Right renal cortex interstitium (tissue), 3 donors: ENCODE data around the gene SMYD5. TPM values are rescaled to one million over a fixed set of nuclear protein-coding genes. Genes with fewer than 3 reads are reported as not detected.

Experiments
- DNase-seq, 3 donors: peaks; one replicate each; pipeline ENCODE4 v3.0.0-alpha.2; 2013; ENCODE audit warnings: low read depth in 3 of 3, low spot score in 2 of 3
- polyA plus RNA-seq, 3 donors: library from polyadenylated mRNA; unstranded; fragments of 120-200 nt; gene quantifications; one replicate each; pipeline ENCODE4 v1.2.1, GENCODE V29; 2013; ENCODE audit not compliant: insufficient read length in 3 of 3

Gene SMYD5
- polyA plus RNA-seq, 3 donors, result 31.4 to 37.4 (median 32.7) TPM

DNA sequence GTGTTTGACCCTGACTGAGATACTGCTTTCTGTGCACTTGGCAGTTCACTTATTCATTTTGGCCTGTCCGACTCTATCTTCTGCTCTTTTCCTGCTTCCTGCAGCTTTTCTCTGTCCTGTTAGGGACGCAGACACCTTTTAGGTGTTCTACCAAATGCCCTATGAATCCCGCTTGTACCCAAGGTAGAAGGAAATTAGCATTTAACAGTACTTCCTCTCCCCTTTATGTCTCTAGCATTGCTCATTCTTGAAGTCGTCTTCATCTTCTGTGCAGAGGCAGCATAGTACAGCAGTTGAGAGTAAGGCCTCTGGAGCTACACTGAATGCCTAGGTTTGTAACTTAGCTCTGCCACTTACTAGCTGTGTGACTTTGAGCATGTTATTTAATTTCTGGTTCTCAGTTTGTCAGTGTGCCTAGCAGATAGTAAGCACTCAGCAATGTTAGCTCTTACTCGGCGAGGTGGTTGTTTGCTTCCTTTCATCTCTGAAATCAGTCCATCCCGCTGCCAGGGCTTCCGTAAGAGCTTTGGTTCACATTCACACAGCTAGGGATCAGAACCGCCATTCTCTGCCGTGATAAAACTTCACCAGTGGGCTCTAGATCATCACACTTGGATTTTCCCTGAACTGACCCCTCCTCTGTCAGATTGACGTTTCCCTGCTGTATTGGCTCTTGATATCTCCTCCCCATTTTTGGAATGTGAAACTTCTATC lies 21.4 kb downstream of the SMYD5 start:
- no peak for DNase-seq

DNA sequence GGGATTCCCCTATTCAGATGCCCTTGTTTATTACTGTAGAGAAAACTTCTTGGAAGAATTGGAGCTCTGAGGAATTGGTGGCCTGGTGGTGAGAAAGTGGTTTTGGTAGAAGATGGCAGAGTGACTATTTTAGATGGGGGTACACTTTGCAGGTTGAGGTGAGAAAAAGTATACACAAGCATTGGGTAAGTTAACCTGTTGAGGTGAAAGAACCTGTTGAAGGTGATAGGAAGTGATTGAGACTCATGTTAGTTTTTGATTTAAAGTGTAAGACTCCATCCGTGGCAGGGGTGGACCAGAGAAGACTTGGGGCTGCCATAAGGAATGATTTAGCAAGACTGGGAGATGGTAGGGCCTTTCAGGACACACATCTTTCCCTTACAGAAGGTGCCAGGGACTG lies 23.1 kb downstream of the SMYD5 start:
- DNase-seq, result no peak

DNA sequence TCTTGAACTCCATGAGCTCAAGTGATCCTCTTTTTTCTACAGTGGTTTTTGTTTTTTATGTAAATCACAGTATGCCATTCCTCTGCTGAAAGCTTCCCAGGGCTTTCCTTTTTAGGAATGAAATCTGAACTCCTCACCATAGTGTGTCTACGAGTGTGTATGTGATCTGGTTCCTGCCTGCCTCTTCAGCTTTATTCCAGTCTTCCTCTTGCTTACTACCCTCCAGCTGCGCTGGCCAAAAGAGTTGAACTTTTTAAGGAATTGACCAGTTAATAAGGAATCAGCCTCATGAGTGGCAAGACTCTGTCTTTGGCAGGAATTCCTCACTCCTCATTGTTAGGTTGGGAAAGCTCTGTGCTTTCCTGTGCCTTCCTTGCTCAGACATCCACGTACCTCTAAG lies 24.1 kb downstream of the SMYD5 start:
- DNase-seq, result no peak

DNA sequence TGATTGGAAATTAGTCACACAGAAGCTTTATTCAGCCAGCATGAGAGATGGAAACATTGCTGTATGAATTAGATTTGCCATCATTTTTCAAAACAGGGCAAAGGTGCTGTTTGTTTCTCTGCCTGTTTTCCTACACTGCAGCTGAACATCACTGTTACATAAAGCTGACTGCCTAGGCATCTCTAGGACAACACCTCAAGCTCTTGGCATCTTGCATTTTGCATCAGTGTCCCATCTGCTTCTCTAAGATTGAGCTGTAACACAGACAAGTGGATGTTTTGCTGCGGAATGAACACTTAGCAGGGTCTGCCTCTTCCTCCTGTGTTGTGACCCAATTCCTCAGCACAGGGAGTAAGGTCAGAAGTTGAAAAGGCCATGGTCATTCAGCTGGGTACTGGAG lies 24.9 kb downstream of the SMYD5 start:
- DNase-seq, result no peak

DNA sequence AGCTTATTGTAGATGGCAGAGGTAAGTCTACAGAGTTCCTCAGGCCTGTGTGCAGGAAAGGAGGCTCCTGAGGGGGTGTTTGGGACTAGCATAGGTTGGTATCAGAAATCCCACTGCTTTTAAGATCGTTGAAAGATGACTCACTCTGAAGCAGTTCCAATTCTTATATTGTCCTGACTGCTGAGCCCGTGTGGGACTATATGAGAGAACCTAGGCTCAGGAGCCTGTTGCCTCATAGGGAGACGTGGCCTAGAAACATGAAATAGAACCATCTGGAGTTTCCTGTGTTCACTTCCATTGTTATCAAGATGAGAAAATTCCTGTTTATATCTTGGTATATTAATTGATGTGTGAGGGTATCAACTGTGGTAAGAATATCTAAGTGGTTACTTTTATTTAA lies 25.7 kb downstream of the SMYD5 start:
- no peak for DNase-seq

DNA sequence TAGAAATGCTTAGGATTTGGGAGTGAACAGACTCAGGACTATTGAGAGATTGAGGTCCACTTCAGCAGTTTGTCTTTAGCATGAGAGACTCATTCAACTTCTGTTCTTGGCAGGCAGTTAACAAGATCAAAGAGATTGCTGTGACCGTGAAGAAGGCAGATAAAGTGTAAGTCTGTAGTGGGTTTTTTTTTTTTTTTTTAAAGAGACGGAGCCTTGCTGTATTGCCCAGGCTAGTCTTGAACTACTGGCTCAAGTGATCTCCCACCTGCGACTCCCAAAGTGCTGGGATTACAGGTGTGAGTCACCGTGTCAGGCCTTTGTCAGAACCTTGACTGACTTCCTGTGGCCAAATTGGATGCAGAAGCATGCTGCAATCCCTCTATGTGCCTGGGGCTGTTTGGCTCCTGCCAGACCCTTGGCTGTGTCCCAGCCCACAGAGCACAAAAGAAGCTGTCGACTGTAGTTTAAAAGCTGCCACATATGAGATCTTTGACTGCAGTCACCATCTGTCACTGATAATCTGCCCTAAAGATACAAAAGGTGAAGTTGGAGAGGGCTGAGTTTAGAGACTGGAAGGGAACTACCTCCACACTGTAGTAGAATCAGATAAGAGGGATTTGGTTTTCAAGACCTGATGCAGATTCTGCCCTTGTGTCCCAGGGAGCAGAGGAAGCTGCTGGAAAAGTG lies 30.0 kb downstream of the SMYD5 start:
- no peak for DNase-seq

DNA sequence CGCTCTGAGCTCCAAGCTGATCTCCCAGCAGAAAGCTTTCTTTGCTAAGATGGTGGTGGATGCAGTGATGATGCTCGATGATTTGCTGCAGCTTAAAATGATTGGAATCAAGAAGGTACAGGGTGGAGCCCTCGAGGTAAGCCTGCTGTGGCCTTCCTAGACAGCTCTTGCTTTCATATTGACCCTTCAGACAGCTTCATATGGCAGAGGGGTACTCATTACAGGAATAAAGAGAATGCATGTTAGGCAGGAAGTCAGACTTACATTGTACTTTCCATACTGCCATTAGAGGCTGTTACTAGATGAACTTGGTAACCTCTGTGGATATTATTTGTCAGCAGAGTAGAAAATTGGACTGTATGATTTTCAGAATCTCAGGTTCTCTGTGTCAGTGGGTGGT lies 30.5 kb downstream of the SMYD5 start:
- no peak for DNase-seq

DNA sequence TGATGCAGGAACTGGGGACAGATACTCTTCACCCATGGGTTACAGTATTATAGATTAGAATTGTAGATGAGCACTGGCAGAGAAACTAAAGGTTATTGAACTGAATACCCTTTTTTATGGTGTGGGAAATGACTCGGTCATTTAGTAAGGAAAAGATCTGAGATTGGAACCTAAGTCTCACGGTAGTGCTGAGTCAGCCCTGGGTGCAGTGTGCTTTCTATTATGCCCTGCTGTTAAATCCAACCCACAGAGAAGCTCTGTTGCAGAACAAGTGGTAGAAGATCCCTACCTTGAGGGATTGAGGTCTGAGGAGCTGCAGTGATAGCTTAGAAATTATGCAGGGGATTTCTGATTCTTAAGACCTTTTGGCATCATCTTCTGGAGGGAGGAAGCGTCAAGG lies 32.8 kb downstream of the SMYD5 start:
- DNase-seq, result no peak

DNA sequence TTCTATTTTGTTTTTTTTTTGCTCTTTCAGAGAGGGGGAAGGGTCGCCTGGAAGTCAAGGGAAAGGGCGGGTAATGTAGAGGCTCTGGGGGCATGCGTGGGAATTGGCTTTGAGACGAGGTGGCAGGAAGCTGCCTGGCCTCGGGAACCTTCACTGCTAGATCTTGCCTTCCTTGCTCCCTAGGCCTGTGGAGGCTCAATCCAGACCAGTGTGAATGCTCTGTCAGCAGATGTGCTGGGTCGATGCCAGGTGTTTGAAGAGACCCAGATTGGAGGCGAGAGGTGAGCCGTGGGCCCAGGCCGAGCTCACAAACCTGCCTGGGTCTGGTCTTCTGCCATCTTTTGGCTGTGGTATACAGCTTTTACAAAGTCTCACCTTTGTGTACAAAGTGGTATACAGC lies 35.6 kb downstream of the SMYD5 start:
- no peak for DNase-seq

DNA sequence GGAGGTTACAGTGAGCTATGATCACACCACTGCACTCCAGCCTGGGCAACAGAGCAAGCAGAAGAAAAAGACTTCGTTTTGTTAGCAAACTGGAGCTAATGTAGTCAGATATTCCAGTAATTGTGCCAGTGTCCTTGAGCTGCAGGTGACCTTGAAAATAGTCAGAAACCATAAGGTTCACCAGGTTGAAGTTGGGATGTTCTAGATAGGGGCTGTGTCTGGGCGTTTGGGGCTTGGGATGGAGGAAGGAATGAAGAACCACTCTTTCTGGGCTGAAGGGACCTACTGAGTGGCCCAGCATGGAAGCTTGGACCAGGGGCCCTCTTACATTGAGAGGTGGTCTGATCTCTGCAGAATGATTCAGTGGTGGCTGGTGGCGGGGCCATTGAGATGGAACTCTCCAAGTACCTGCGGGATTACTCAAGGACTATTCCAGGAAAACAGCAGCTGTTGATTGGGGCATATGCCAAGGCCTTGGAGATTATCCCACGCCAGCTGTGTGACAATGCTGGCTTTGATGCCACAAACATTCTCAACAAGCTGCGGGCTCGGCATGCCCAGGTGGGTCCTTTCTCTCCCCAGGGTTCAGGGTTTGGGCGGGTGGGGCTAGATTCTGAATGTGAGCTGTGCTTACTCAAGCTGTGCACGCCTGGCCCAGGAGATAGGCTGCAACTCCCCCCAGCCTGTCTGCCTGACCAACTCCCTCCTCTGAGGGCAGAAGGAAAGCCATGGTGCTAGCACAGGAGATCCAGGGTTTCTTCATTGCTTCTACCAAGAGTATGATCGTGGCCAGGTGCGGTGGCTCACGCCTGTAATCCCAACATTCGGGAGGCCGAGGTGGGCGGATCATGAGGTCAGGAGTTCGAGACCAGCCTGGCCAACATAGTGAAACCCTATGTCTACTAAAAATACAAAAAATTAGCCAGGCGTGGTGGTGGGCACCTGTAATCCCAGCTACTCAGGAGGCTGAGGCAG lies 37.1 kb downstream of the SMYD5 start:
- DNase-seq, result no peak

DNA sequence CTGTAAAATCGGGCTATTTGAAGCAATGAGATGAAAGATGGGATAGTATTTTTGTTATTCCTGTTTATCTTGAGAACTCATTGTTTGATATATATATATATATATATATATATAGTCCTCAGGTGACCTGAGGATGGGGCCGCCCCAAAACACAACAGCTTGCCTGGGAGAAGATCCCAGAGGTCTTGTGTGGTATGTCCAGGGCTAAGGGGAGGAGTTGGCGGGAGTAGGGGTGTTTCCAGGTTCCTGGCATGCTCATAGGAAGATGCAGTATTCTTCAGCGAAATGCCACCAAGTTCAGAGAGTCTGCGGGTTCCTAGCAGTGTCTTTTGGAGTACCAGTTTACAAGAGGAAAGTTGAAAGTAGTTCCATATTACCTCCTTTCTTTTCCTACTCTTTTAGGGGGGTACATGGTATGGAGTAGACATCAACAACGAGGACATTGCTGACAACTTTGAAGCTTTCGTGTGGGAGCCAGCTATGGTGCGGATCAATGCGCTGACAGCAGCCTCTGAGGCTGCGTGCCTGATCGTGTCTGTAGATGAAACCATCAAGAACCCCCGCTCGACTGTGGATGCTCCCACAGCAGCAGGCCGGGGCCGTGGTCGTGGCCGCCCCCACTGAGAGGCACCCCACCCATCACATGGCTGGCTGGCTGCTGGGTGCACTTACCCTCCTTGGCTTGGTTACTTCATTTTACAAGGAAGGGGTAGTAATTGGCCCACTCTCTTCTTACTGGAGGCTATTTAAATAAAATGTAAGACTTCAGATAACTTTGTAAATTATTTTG lies 38.4 kb downstream of the SMYD5 start:
- no peak for DNase-seq

DNA sequence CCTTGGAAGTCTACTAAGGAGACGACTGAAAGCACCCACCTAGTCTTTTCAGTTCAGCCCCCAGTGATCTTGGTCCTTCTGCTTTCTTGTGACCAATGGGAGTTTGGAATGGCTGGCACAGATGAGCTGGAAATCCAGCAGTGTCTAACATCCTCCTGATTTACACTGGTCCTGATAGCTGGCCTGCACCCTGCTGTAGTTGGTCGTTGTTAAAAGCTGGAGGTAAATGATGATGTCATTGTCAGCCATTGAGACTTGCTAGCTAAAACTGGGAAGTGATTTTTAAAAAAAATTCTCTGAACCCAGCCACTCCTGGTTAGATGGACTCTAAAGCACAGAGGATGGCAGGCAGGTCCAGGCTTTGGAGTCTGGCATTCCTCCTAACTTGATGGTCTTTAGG lies 39.4 kb downstream of the SMYD5 start:
- no peak for DNase-seq

DNA sequence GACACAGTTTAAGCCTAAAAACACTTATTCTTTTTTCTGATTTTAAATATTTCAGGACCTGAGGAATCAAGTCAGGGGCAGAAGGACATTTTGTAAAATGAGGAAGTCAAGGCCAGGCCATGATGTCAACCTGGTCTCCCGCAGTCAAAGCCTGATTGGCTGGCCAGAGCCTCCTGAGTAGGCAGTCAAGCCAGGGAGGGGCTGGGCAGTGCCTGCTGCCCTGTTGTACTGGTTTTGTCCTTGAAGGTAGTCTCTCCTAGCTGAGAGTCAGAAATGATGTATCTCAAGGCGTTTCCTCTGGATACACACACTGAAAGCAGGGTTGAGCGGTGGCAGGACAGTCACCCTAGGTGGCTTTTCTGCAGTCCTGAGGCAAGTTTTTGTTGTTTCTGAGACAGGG lies 39.9 kb downstream of the SMYD5 start:
- DNase-seq, result no peak

DNA sequence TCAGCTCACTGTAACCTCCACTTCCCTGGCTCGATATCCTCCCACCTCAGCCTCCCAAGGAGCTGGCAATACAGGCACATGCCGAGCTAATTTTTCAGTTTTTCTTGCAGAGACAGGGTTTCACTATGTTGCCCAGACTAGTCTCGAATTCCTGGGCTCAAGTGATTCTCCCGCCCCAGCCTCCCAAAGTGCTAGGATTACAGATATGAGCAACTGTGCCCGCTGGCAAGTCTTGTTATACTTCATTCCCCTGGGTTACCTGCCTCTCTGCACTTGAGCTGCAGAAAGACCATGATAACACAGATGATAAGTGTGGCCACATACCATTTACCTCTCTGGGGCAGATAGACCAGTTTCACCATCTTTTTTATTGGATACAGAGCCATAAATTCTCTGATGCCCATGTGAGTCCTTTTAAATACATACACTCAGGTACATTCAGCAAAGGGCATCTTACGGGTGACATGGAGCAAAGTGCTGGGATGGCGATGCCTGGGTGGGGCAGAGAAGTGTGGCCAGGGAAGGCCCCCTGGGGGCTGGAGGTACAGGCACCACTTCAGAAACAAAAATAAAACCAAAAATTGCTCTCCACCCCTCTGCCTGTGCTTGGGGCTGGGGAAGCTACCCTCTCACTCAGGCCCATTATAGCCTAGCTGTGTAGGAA lies 40.4 kb downstream of the SMYD5 start:
- DNase-seq, result no peak

DNA sequence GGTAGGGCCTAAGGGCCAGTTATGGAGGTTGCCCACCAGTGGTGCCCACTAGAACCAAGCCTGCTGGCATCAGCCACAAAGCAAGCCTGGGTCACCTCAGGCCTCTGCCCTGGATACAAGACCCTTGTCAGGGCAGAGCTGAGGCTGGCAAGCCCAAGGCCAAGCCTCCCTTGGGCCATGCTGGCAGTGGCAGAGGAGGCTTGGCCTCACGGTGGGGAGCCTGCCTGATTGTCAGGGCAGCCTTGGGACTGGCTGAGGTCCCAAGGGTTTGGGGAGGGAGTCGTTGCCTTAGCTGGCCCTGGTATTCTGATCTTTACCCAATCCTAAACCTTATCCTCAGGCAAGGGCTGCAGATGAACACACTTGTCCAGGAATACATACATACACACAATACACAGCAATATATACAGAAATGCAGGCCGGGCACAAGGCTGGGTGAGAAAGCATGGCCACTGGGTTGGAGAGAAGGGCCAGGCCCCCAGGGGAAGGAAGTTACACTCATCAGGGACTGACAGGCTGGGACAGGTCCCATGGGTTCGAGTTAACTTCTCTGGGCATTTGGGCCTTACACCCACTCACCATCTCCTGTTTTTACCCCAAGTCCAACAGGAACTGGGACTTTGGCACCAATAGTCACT lies 41.1 kb downstream of the SMYD5 start:
- no peak for DNase-seq

DNA sequence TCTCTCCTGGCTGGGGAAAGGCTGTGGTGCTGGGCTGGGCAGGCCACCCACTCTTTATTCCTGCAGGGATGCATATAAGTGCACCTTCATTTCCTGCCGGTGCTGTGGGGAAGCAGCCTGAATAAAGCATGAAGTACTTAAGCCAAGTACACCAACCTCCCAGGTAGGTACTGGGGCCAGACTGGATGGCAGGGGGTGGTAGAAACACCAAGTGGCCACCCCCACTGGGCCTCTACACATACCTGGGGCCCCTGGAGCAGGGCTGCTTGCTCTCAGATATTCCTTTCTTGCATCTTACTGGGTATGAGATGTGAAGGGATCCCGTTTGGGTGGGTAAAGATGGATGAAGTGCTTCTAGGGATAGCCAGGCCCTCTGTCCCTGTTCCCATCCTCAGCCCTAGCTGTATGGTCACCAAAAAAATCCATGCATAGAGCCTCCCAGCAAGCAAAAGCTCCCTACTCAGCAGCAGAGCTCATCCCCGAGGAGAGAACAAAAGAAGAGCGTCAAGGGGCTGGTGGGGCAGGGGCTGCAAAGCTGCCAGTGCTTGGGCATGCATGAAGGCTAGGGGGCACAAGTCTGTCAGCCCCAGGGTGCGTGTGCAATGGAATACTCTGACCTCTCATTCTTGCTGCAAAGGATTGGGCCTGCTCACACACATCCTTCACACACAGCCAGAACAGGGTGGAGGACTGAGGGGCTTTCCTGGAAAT lies 42.0 kb downstream of the SMYD5 start:
- no peak for DNase-seq

DNA sequence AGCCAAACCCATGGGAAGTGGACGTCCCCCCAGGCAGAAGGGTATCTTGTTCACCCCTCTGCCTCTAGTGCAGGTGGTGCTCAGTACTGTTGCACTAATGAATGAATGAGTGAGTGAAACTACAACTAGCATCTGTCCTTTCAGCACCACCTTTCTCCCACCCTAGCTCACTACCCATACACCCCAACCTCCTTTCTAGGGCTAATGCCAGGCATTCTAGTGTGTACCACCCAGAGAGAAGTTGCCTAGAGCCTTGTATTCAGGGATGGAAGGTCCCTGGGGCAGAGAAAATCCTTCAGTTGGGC lies 42.5 kb downstream of the SMYD5 start:
- no peak for DNase-seq

DNA sequence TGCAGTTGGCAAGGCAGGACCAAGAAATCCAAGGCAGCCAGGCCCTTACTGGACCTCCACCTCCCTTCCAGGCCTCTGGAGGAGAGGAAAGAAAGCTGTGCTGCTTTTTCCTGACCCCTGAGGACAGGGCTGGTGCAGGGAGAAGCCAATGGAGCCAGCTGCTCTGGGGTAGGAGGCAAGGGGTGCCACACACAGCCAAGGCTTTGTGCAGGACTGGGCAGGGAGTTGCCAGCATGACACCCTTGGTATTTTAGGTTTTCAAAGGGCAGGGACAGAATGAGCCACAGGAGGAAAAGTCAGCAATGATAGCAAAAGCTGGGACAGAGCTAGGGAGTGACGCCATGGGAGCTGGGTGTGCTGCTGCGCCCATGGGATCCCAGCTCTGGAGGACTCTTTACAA lies 43.0 kb downstream of the SMYD5 start:
- no peak for DNase-seq

DNA sequence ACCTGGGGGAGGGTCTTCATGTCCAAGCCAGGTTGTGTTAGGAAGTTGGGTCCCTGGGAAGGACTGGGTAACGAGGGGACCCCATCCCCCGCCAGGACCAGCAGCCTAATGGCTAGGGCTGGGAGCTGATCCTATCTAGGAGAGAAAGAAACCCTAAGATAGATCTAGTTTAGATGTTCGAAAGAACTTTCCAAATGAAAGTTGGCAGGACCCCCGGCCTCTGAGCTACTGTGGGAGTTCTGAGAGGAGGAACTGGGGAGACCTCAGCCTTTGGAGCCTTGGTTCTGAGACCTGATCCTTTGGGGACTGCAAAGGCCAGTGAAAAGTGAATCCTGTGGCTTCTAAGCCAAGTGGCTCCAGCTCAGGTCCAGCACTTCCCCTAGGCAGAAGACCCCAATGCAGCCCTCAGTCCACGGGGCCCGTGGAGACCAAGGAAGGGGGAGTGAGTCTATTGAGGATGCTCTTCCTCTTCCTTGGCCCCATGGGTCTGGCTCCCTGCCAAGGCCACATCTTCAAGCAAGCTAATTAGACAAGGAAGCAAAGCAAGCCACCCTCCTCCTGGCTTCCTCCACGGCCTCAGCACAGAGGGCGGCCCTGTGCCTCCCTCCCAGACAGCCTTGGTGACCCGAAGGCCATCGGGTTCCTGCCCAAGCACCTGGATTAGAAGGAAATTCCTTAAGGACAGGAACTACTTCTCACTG lies 43.5 kb downstream of the SMYD5 start:
- DNase-seq, result no peak
